Sigmoid colon (tissue), 7 donors: ENCODE data around the gene PTPN14. TPM values are rescaled to one million over a fixed set of nuclear protein-coding genes. Genes with fewer than 3 reads are reported as not detected.

ENCODE experiments used
- DNase-seq: peaks from one replicate; pipeline ENCODE4 v3.0.0-alpha.2; 2019
- H3K27ac ChIP-seq, 4 donors: fragments of 200-600 bp; sonication (generic); one replicate each; pipeline ENCODE4 v1.5.1; 2016 to 2019; ENCODE audit warnings: mild to moderate bottlenecking in 1 of 4
- H3K27me3 ChIP-seq, 3 donors: fragments of 200-600 bp; sonication (generic); one replicate each; pipeline ENCODE4 v1.5.1; 2019; ENCODE audit warnings: mild to moderate bottlenecking in 1 of 3
- H3K36me3 ChIP-seq, 4 donors: fragments of 200-600 bp; sonication (generic); one replicate each; pipeline ENCODE4 v1.5.1; 2016 to 2019
- H3K4me1 ChIP-seq, 4 donors: fragments of 200-600 bp; sonication (generic); one replicate each; pipeline ENCODE4 v1.5.1; 2017 to 2019
- H3K4me3 ChIP-seq, 4 donors: fragments of 200-600 bp; sonication (generic); one replicate each; pipeline ENCODE4 v1.5.1; 2017 to 2019; ENCODE audit warnings: mild to moderate bottlenecking in 2 of 4, moderate library complexity in 1 of 4
- H3K9me3 ChIP-seq, 4 donors: fragments of 200-600 bp in 3 of 4; sonication (generic) in 3 of 4; one replicate each; pipeline versions ENCODE4 v1.5.1 to v1.6.1; 2013 to 2019
- CTCF ChIP-seq, 4 experiments: fragments of 450-650 bp in 3 of 4; fragments of 200-600 bp in 1 of 4; IDR thresholded peaks; one replicate each; pipeline ENCODE4 v1.5.1; 2016 to 2019; ENCODE audit warnings: antibody characterized with exemption in 4 of 4, mild to moderate bottlenecking in 3 of 4, moderate library complexity in 2 of 4
- EP300 ChIP-seq, 4 donors: sonication (generic); formaldehyde crosslinking; IDR thresholded peaks; one replicate each; pipeline ENCODE4 v1.6.1; 2017; ENCODE audit warnings: antibody characterized with exemption in 4 of 4
- POLR2A ChIP-seq, 2 donors: fragments of 450-650 bp; IDR thresholded peaks; one replicate each; pipeline ENCODE4 v1.6.1; 2016; ENCODE audit warnings: antibody characterized with exemption in 2 of 2, mild to moderate bottlenecking in 2 of 2, moderate library complexity in 2 of 2
- POLR2AphosphoS5 ChIP-seq, 4 donors: sonication (generic); formaldehyde crosslinking; IDR thresholded peaks; one replicate each; pipeline ENCODE4 v1.6.1; 2017; ENCODE audit warnings: antibody characterized with exemption in 4 of 4
- WGBS, 2 donors: extraction: QIAGEN DNeasy Blood & Tissue Kit; methylation state at CpG; one replicate each; pipeline ENCODE4 v1.1.7; 2013; 5-methylcytosine and 5-hydroxymethylcytosine counted together
- intact Hi-C: fragments of 100-400 bp; cut with DNase I; formaldehyde crosslinking; loops from one replicate; pipeline ENCODE4 v1.15.1; 2023
- polyA plus RNA-seq, 3 donors: library from polyadenylated mRNA; stranded (reverse); fragments of 200-250 nt; gene quantifications; one replicate each; pipeline ENCODE4 v1.2.3, GENCODE V29; 2013
- total RNA-seq, 4 donors: library from RNA; depleted of rRNA; stranded (reverse); fragments of >200 nt; gene quantifications; one replicate each; pipeline ENCODE4 v1.1.0, GENCODE V29; 2016
- donor health status: healthy with polysubstance abuse.
- donor health status: Bipolar disorder and iron deficiency.
- donor health status: healthy.

PTPN14 gene
- total and polyA plus RNA-seq, 7 donors = 0.46 to 35.5 (median 20.1) TPM

- Histone ChIP-seq H3K27me3 (no peaks in the 10 kb centered on the region), H3K9me3 (no peaks in the 10 kb centered on the region), H3K4me3 (no peak overlapping the region), H3K36me3 (no peaks in the 10 kb centered on the region), H3K27ac (peak overlapping the region in 2 of 4 donors; percentile 11 to 41), H3K4me1 (peaks cover 0 to 36% (median 24%) of the 10 kb centered on the region in 4 donors)
- intact Hi-C loops = no loop called here
- no peak for DNase-seq
- TF ChIP-seq CTCF (IDR thresholded peaks at IDR 0.05) = peak in 1 of 4 experiments; percentile 14
- peak in 2 of 4 donors; percentile 52 to 57 for TF ChIP-seq POLR2AphosphoS5 (IDR thresholded peaks at IDR 0.05)
- TF ChIP-seq EP300 (IDR thresholded peaks at IDR 0.05) = no peak
- 90 to 92% methylated on average over 8 of the region's 8 CpGs for WGBS, 2 donors
These were observed 46.3 kb downstream of the PTPN14 start for GRCh38 chr1:214505134-214505533.

- Histone ChIP-seq H3K27me3 (no peaks in the 10 kb centered on the region), H3K4me1 (peaks cover 0 to 44% (median 28%) of the 10 kb centered on the region in 4 donors), H3K27ac (peak overlapping the region in 1 of 4 donors; percentile 22), H3K9me3 (no peaks in the 10 kb centered on the region), H3K36me3 (no peaks in the 10 kb centered on the region), H3K4me3 (no peak overlapping the region)
- no peak for DNase-seq
- TF ChIP-seq CTCF (IDR thresholded peaks at IDR 0.05) = no peak
- no peak for TF ChIP-seq POLR2A (IDR thresholded peaks at IDR 0.05)
- no peak for TF ChIP-seq EP300 (IDR thresholded peaks at IDR 0.05)
- no peak for TF ChIP-seq POLR2AphosphoS5 (IDR thresholded peaks at IDR 0.05)
- intact Hi-C loops = no loop called here
- WGBS, 2 donors = 93 to 94% methylated on average over 5 of the region's 5 CpGs
These were observed 47.1 kb downstream of the PTPN14 start for GRCh38 chr1:214504330-214504729.

GRCh38 chr1:214503553-214503952 lies 47.8 kb downstream of the PTPN14 start:
- 13 to 62% methylated on average over 4 of the region's 4 CpGs for WGBS, 2 donors
- peak overlapping the region in 1 of 4 donors; percentile 9 for H3K27ac ChIP-seq

GRCh38 chr1:214500340-214501055 lies 50.9 kb downstream of the PTPN14 start:
- no peaks in the 10 kb centered on the region for H3K27me3 ChIP-seq
- 88% methylated on average over 4 of the region's 4 CpGs for WGBS, 2 donors
- TF ChIP-seq CTCF (IDR thresholded peaks at IDR 0.05) (no peak), POLR2AphosphoS5 (IDR thresholded peaks at IDR 0.05) (no peak), EP300 (IDR thresholded peaks at IDR 0.05) (no peak), POLR2A (IDR thresholded peaks at IDR 0.05) (no peak)
- intact Hi-C loops = no loop called here
- H3K36me3 ChIP-seq = no peaks in the 10 kb centered on the region
- H3K4me1 ChIP-seq = peaks cover 0 to 56% (median 29%) of the 10 kb centered on the region in 4 donors
- H3K9me3 ChIP-seq = no peaks in the 10 kb centered on the region
- no peak overlapping the region for H3K4me3 ChIP-seq
- DNase-seq = no peak
- H3K27ac ChIP-seq = peak overlapping the region; percentile 17 to 54 (median 42)

More at GRCh38 chr1:214503553-214503952, 47.8 kb downstream of the PTPN14 start:
- H3K4me3 ChIP-seq = no peak overlapping the region
- no peaks in the 10 kb centered on the region for H3K27me3 ChIP-seq
- intact Hi-C loops = no loop called here
- H3K4me1 ChIP-seq = peaks cover 0 to 50% (median 28%) of the 10 kb centered on the region in 4 donors
- DNase-seq = no peak
- TF ChIP-seq CTCF (IDR thresholded peaks at IDR 0.05) (no peak), POLR2AphosphoS5 (IDR thresholded peaks at IDR 0.05) (no peak), EP300 (IDR thresholded peaks at IDR 0.05) (no peak), POLR2A (IDR thresholded peaks at IDR 0.05) (no peak)
- no peaks in the 10 kb centered on the region for H3K9me3 ChIP-seq
- no peaks in the 10 kb centered on the region for H3K36me3 ChIP-seq
